ENCODE measurements around the gene SAMM50.

- TF ChIP-seq CTCF (IDR thresholded peaks at IDR 0.05; ENCODE audit: low read depth, low read length, poor library complexity, severe bottlenecking) (no peak), EZH2phosphoT487 (IDR thresholded peaks at IDR 0.05; ENCODE audit: borderline replicate concordance, low read length) (no peak)
Measured at GRCh38 chr22:43921370-43921769, 33.9 kb upstream of the SAMM50 start.
